ENCODE results near the gene EMP1. TPM values are rescaled to one million over a fixed set of nuclear protein-coding genes. Genes with fewer than 3 reads are reported as not detected.
A peak's percentile ranks its signal among the peaks of the same experiment; 100 is the strongest.

EMP1 gene
- total RNA-seq, 2 donors from 2014 or later = 459 to 1,135 TPM

DNA sequence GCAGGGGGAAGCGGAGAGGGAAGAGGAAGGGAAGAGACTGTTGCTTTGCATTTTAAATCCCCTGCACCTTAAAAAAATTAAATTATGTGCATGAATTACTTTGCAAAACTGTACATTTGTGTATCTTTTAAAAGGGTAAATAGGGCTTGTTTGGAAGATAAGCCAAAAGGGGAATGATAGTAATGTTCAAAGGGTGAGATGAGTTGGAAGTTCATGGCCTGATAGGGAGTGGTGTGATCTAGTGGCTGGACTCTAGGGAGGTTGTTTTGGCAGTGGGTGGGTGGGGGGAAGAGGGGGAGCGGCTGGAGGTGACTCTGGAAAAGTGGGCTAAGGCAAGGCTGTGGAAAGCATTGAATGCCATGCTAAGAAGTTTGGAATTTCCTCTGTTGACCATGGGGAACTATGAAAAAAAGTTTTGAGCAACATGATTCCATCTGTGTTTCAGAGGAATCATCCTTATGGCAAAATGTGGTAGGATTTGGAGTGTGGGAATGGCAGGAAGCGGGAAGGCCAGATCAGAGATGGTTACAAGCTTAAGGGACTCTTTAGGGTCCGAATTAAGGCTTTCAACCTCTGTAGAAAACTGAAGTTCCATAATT lies 25.5 kb upstream of the EMP1 start:
- DNase-seq (no peak), ATAC-seq (no peak)
- intact Hi-C loops (cut with DNase I, micrococcal nuclease) = no loop called here

DNA sequence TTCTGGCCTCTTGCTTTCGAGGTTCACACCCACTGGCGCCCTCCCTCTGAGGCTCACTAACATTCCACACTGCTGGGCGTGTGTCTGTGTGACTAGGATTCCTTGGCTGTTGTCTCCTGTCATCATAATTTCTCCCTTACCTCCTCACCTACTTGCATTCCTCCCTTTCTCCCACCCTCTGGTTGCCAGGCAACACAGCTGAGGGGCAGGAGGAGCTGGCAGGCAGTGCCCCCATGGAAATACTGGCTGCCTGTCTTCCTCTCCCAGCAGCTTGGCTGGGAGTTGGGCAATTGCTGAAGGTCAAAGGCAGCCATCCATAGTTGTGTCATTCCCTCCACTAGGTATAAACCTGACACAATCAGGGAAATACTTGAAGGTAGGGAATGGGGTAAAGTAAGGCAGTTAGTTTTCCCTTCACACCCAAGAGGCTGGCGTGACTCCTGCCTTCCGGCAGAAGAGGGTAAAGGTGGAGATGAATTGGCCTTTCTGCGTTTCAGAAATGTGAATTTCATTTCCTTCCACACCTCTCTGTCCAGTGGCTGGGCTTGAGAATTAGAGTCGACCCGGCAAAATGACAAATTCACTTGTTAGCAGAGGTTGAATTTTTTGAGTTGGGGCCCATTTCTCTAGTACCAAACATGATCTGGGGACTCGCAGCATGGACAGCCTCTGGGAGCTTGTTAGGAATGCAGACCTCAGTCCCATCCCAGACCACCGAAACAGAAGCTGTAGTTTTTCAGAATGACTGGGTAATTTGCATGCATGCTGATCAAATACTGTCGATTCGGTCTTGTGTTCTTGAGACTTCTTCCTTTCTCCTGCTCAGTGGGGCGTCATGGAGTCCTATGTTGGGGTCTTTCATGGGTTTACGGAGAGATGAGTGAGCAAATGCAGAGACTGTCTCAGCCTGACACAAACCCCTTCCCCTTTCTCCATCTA lies 24.3 kb upstream of the EMP1 start:
- intact Hi-C loops (cut with DNase I, micrococcal nuclease) = no loop called here
- ATAC-seq (peak; percentile 76), DNase-seq (no peak)

DNA sequence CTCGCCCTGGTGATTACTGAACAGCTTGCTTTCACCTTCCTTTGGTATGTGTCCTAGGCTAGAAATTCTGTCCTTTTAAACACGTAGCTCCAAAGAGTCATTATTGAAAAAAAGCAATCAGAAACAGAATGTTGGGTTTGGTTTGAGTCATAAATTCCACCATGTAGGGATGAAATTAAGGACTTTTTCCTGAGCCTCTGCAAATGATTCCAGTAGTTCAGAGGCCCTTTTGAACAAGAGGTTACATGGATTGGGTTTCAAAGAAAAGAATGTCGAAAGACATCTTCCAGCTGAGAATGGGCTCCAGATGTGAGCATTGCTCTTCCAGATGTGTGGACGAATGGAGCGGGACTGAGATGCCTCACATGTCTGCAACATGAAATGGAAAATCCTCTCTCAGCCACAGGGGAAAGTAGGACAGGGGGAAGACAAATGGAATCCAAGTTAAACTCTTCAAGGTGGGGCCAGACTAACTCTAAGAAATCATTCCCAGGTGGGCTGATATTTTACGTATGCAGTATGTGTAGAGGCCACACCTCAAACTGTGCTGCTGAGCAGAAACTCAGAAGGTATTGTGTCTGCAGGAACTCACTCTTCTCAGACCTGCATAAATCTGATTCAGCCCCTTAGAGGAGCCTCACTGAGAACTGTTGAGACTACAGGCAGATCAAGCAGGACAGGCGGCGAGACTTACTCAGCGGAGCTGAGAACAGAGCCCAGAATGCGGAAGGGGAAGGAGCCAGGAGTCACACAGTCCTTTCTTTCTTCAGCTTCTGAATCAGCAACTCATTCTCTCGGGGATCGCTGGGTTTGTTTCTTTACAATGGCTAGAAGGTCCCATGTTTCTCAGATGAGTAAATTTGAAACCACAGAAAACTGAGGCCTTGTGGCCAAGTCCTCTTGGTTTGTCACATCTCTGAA lies 23.3 kb upstream of the EMP1 start:
- intact Hi-C loops (cut with DNase I, micrococcal nuclease) = no loop called here
- ATAC-seq (no peak), DNase-seq (peak; percentile 19 to 55)

DNA sequence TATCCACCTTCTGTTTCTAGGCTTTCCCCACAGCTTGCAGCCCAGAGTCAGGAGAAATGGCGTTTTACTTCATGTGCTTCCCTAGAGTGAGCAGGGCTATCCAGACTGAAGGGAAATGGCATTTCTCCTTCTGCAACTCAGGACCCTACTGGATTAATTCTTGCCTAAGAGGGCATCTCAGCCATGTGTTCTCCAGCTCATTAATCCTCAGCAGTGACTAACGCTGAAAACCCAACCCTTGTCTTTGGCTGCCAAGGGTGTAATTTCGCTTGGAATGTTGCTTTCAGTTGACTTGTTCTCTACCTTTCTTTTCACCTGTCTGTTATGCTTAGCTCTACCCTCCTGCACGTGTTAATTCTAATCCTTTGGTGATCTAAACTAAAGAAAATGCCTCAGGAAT lies 21.0 kb upstream of the EMP1 start:
- DNase-seq (no peak), ATAC-seq (no peak)
- intact Hi-C loops (cut with DNase I, micrococcal nuclease) = no loop called here

DNA sequence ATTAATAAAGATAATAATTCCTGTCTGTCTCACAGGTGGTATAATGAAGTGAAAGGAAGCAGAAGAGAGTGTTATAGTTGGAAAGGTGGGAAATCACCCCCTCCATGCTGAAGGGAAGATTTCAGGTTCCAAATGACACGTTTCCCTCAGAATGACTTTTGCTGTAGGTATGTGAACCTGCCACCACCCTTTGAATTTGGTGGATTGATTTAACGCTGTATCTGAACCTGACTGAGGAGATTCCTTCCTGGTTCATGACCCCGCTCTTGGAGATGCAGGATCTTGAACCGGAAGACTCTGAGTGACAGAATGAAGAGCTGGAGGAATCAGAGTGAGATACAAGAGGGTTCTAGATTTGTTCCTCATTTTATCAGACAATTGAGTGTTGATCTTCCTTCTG lies 20.3 kb upstream of the EMP1 start:
- intact Hi-C loops (cut with DNase I, micrococcal nuclease) = no loop called here
- no peak for ATAC-seq
- DNase-seq = no peak

DNA sequence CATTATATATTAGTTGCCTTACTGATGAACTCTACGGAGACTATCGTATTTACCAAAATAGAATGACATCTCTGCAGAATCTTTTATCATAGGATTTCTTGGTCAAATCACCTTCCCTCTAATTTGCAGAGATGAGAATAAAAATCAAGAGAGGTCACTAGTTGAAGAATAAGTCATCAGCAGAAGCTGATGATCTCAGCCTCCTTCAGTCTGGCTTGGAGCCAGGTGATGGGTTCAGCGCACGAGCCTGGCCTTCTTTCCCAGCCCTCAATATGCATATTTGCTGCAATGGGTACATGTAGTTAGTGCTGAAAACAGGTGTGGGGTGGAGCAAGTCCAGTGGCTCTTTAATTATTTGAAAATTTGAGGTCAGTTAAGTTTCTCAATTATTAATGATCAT lies 19.2 kb upstream of the EMP1 start:
- no peak for DNase-seq
- intact Hi-C loops (cut with DNase I, micrococcal nuclease) = no loop called here
- ATAC-seq = no peak

DNA sequence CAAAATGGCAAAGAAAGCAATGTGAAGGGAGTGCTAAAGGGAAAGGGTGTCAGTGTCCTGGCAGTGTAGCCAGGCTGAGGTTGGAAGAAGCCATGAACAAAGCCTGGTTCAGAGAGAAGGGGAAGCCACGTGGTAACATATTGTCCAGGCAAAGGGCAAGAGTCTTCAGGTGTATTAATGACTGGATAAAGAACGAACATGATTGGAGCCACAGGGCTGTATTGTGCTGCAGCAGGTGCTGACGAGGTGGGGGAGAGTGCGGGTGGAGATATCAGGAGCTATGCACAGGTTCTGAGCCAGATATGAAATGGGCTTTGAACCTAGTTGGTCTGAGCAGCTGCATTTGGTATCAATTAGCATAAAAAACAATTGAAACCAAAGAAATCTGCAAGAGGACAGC lies 18.6 kb upstream of the EMP1 start:
- no peak for DNase-seq

DNA sequence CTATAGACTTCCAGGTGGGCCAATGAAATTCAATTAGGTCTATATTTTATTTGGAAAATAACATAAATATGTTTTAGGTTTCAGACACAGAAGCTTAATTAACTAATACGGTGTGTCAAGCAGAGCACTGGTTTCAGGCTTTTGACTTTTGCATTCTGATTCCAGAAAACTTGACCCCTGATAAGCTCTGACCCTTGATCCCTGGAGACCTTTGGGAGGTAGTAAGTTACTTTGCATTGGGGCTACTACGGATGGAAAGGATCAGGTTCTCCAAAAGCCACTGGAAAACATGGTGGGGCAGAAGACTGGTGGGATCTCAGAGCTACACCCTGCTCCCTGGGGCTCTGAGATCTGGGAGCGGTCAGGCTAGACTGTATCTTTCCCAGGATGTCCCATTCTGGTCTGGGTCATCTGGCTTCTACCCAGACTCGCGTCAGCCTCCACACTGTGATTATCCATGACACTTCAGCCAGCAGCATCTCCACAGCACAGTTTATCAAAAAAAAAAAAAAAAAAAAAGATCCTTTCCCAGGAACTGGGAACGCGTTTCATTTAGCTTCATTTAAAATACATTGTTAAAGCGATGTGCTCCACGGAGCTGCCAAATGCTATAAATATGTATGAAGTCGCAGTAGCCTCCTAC lies 17.8 kb upstream of the EMP1 start:
- no peak for ATAC-seq
- intact Hi-C loops (cut with DNase I, micrococcal nuclease) = no loop called here
- no peak for DNase-seq

More for the DNA sequence above, 18.6 kb upstream of the EMP1 start:
- no peak for ATAC-seq
- intact Hi-C loops (cut with DNase I, micrococcal nuclease) = no loop called here

DNA sequence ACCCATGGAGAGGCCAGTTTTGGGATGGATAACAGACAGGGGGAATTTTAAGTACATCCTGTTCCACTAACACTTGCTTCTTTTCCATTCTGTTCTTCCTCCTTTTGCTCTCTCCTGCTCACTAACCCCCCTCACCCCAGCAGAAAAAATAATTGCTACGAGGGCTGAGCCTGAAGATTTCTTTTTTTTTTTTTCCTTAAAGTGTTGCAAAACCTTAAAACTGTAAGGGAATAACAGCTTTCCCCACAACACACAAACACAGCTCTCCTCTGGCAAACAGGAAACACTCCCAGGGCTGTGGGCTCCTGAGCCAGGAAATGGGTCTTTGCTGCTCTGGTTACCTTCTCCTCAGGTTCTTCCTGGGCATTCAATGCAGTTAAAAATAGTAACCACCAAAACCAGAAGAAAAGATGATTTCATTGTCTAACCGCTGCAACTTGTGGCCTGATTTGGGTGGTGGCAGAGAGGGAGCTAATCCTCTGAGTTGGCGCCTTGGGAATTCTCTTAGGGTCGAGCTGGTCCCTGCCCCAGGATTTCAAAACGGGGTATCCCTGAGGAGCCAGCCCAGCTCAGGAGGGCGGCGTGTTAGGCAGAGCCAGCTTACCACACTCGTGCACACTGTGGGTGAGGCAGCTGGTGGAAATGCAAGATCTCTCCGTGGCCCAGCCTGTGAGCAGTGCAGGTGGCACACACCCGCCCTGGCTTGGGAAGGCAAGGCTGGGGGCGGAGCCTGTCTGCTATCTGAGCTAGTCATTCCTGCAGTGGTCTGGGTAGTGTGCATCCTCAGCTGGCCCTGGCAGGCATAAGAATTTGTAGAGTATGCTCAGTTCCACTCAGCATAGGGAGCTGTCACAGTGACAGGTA lies 17.1 kb upstream of the EMP1 start:
- DNase-seq = peak; percentile 48 to 74
- peak; percentile 88 for ATAC-seq
- intact Hi-C loops (cut with DNase I, micrococcal nuclease) = no loop called here

DNA sequence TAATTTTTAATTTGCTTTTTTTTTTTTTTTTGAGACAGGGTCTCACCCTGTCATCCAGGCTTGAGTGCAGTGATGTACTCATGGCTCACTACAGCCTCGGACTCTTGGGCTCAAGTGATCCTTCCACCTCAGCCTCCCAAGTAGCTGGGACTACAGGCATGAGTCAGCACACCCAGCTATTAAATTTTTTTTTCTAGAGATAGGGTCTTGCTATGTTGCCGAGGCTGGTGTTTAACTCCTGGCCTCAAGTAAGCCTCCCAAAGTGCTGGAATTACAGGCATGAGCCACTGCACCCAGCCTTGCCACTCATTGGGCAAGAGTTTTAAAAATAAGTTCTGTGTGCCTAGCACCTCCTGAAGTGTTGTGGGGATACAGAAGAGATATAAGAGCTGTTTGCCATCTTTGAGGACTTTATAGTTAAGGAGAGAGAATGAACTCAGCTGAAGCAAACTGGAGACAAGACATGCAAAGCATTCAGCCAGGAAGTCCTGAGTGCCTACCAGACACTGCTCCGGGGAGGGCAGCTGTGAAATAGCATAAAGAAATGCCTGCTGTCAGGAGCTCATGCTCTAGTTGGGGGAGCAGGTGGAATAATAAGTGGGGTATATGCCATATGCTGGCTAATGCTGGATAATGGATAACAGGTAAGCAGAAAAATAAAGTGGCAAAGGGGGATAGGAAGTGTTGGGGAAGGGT lies 15.0 kb upstream of the EMP1 start:
- DNase-seq (no peak), ATAC-seq (no peak)

DNA sequence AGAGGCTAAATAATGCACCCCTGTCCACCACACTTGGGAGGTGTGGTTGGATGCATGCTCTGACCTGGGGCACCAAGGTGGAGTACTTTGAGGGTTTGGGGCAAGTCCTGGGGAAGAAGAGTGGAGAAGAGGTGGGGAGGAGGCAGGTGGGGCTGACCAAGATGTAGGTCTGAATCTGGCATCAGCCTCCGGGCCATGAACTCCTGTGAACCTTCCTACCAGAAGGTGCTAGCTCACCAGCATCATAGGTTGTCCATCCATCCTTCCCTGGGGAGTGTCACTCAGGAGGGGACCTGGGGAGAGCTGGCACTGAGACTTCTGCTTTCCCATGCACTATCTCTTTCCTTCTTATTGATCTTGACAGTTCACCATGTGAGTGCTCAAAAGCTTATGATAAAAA lies 13.6 kb upstream of the EMP1 start:
- intact Hi-C loops (cut with DNase I, micrococcal nuclease) = no loop called here
- ATAC-seq (no peak), DNase-seq (no peak)

More for the DNA sequence above, 15.0 kb upstream of the EMP1 start:
- intact Hi-C loops (cut with DNase I, micrococcal nuclease) = no loop called here

DNA sequence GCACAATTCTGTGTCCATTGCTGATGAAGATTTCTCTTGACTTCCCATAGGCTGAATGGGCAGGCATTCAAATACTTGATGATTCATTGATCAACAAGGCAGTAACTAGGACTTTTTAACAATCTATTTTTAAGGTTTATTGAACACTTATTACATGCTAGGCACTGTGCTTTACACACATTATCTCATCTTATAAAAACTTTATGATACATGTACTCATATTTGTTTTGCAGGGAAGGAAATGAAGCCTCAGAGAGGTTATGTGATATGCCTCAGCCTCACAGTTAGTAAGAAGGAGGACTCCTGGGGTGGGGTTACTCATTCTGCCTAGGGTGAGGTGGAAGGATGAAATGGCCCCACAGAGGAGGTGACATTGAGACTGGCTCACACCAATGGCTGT lies 12.9 kb upstream of the EMP1 start:
- ATAC-seq (peak; percentile 80), DNase-seq (no peak)
- intact Hi-C loops (cut with DNase I, micrococcal nuclease) = no loop called here

DNA sequence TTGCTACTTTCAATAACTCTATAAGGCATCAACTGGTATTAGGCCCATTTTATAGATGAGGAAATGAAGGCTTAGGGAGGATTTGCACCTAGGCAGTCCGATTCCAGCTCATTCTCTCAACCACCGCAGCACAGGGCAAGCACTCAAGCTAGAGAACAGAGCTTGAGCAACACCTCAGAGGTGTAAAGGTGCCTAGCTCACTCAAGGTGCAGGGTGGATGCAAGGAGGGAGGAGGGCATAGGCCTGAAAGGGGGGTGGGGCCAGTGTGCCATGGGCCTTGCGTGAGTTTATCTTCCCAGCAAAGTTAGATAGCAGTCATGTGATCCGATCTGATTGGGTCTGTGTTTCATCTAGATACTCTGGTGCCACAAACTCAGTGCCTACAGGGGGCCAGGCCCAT lies 10.2 kb upstream of the EMP1 start:
- intact Hi-C loops (cut with DNase I, micrococcal nuclease) = no loop called here
- ATAC-seq (no peak), DNase-seq (no peak)

DNA sequence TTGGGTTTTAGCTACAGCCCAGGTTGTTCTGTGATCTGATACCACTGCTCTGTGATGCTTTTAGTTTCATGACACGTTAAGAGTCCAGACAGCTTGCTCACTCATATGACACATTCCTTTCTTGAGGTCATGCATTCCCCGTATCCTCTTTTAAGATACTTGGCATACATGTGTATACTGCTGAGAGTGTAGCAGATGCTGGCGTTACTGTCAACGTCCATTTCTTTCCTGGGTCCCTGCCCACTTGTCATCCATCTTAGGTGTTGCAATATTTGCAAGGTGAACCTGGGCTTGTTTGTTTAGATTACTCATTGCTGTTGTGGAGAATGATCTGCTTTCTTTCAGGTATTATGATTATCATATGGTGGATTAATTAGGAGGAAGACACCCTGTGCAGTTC lies 9.1 kb upstream of the EMP1 start:
- ATAC-seq (no peak), DNase-seq (no peak)
- intact Hi-C loops (cut with DNase I, micrococcal nuclease) = no loop called here

DNA sequence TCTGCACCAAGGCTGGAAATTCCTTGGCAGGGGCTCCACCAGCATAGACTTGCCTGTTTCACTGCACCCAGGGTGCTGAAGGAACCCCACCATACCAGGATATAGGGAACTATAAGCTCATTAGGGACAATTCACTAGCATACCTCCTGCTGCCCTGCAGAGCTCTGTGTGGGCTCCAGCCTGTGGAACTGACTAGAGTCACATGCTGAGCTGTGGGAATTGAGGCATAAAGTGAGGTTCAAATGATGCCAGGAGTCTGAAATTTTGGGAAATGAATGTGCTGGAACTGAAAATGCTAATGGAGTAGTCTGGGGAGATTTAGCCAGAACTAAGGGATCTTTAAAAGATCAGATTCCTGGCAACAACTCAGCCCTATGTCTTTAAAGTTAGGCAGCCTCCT lies 7.3 kb upstream of the EMP1 start:
- no peak for DNase-seq
- ATAC-seq = no peak
- intact Hi-C loops (cut with DNase I, micrococcal nuclease) = no loop called here

DNA sequence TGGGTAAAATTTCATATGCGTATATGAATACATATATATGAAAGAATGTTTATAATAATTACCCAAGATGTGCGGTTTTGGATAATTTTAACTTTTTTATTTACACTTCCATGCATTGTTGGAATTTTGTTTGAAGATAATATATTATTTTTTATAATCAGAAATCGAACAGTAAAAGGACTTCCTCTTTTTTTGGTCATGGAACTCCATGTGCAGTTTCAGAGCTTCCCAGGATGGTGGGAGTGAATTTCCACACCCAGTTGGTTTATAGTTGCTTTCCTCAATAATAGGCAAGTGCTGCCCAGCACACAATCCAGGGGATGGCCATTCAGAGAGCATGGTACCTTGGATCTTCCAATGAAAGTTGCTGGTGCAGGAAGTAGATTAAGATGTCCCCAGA lies 6.3 kb upstream of the EMP1 start:
- intact Hi-C loops (cut with DNase I, micrococcal nuclease) = no loop called here
- no peak for ATAC-seq
- no peak for DNase-seq

DNA sequence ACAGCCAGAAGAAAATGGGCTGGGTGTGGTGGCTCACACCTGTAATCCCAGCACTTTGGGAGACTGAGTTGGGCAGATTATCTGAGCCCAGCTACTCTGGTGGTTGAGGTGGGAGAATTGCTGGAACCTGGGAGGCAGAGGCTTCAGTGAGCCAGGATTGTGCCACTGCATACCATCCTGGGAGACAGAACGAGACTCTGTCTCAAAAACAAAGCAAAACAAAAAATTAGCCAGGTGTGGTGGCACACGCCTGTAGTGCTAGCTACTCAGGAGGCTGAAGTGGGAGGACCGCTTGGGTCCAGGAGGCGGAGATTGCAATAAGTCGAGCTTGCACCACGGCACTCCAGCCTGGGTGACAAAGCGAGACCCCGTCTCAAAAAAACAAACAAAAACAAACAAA lies 3.8 kb upstream of the EMP1 start:
- intact Hi-C loops (cut with DNase I, micrococcal nuclease) = no loop called here
- DNase-seq (no peak), ATAC-seq (no peak)
